Activated CD4-positive, CD25-positive, alpha-beta regulatory T cell (primary cell): Measurements from ENCODE around the gene ANKS1B.
"Not testable (repeated sequence)": the region's sequence is repeated elsewhere in the genome, so short reads cannot be mapped to it uniquely, and the experiment has no call there.

Experiments used
- DNase-seq, 4 experiments: peaks; one replicate each; lab custom pipeline; 2025; lab: John Stamatoyannopoulos, UW

The ANKS1B gene

DNA sequence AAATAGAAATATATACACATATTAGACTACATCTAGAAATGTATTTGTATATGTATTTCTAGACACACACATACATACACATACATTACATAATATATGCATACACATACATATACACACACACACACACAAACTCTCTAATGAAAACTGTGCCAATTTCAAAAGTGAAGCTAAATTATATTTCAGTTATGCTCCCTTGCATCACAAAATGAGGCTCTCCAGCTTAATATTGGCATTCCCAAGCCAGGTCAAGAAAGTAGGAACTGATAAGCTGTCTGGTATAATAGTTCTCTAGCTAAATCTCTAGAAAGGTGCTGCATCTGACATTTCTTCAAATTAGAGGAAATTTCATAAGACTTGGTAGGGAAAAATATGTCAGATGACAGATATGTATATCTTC is 280.3 kb downstream of the ANKS1B start:
- DNase-seq: no peak

DNA sequence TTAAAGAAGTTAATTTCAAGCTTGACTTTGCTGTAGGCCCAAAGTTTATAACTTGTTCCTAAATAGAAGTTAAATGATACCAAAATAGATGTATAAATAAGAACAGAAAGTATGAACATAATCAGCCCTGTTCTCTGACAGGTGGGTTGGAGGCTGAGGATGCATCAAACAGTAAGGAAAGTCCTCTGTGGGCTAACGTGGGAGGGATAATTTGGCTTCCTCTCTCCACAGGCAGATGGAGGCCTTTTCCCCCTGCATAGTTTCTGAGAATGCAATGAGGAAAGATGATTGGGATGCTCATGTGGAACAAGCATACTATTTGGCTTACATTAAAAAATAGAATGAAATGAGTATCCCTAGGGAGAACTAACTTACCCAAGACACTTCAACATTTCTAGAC is 280.7 kb downstream of the ANKS1B start:
- DNase-seq: no peak

DNA sequence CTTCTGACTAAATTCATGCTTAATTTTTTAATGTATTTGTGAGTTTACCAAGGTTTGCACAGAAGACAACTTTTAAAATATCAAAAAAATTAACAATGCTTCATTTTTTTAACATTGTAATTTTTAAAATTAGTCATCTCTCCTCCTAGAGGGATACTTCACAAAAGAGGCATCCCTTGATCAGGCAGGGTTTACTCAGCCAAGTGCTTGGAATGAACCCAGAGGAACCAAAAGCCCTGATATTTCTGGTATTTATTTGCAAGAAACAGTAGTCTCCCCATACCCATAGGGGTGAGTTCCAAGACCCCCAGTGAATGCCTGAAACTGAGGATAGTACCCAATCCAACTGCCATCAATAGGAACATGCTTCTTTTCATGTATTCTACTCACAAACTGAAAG is 284.7 kb downstream of the ANKS1B start:
- no peak for DNase-seq

- DNase-seq: no peak
Observed at GRCh38 chr12:99695050-99695449, 289.7 kb downstream of the ANKS1B start.

- no peak for DNase-seq
Observed at GRCh38 chr12:99686142-99686541, 298.6 kb downstream of the ANKS1B start.

GRCh38 chr12:99680276-99680675 is 304.5 kb downstream of the ANKS1B start:
- DNase-seq: no peak

GRCh38 chr12:99670635-99671034 is 314.1 kb downstream of the ANKS1B start:
- no peak for DNase-seq

GRCh38 chr12:99658671-99659349 is 325.9 kb downstream of the ANKS1B start:
- DNase-seq: no peak

DNA sequence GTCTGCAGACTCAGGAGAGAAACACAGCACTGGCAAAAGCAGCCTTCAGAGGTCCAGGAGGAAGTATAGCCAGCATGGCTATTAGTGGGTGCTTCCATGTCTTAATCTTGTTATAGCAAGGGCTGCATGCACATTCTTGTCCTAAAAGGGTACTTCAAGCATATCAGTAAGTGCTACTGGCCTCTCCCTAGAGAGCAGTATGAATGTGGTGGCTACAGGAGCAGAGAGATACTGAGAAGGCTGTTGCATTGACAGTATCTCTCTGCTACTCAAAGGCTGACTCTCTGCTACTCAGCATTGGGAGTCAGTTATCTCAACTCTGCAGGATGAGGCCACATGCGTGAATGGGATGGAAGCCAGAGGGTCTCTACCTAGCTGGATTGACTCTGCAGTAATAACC is 335.2 kb downstream of the ANKS1B start:
- DNase-seq: no peak

DNA sequence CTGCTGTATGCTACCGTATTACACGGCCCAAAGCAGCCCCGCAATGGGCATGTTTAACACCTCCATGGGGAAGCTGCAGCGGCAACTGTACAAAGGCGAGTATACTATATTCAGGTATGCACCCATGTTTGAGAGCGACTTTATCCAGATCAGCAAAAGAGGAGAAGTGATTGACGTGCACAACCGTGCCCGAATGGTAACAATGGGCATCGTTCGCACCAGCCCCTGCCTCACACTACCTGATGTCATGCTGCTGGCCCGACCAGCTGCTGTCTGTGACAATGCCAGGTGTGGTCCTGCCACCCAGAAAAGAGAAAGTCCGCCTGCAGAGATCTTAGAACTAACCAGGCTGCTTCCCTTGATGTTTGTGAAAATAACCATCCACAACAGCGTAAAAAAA is 336.6 kb downstream of the ANKS1B start:
- no peak for DNase-seq

- no peak for DNase-seq
Observed at GRCh38 chr12:99647453-99647852, 337.3 kb downstream of the ANKS1B start, which contains the start of gene GARIN6. Gene GARIN6, plus strand, starts transcription at chr12:99647753. Its CDS starts 422 bp downstream, at chr12:99648175.

GRCh38 chr12:99644629-99645028 is 340.1 kb downstream of the ANKS1B start:
- DNase-seq: no peak

- no peak for DNase-seq
Observed at GRCh38 chr12:99627459-99627858, 357.3 kb downstream of the ANKS1B start.

DNA sequence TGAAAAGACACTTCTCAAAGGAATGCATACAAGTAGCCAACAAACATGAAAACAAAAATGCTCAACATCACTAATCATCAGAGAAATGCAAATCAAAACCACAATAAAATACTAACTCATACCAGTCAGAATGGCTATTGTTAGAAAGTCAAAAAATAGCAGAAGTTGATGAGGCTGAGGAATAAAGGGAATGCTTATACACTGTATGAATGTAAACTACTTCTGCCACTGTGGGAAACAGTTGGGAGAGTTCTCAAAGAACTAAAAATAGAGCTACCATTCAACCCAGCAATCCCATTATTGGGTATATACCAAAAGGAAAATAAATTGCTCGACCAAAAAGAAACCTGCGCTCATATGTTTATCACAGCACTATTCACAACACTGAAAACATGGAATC is 360.1 kb downstream of the ANKS1B start:
- DNase-seq: not testable (repeated sequence)

- no peak for DNase-seq
Observed at GRCh38 chr12:99620159-99620479, 364.6 kb downstream of the ANKS1B start.

- no peak for DNase-seq
Observed at GRCh38 chr12:99619389-99620158, 365.2 kb downstream of the ANKS1B start.

GRCh38 chr12:99618657-99619056 is 366.1 kb downstream of the ANKS1B start:
- no peak for DNase-seq

- DNase-seq: no peak
Observed at GRCh38 chr12:99611599-99611998, 373.1 kb downstream of the ANKS1B start.

GRCh38 chr12:99611117-99611516 is 373.6 kb downstream of the ANKS1B start:
- DNase-seq: no peak

DNA sequence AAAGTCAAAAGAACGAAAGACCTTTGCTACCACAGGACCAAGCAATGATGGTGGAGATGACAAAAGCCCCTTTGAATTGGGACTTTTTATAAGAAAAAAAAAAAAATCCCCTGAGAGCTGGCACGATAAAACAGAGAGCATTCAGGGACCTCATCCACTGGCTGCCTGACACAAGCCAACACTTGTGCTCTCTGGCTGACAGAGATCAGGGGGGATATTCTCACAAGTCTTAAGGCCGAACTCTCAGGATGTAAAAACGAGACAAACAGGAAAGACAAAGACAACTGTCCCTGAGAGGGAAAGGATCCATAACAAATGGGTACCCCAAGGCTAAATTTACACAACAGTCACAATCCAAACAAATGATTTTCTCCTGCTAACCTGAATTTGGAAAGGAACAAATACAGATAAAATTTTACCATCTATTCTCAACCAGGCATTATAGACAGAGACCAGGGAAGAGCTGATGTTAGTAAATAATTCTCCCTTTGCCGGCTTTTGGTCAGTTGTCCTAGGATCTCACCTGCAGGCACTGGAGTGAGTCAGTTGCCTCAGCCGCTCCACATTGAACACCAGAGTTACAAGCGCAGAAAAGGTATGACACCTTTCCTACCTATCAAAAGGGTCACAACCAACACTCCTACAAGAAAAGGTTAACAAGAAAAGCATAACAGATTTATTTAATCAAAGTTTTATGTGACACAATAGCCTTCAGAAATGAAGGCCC is 375.1 kb downstream of the ANKS1B start:
- DNase-seq: no peak

DNA sequence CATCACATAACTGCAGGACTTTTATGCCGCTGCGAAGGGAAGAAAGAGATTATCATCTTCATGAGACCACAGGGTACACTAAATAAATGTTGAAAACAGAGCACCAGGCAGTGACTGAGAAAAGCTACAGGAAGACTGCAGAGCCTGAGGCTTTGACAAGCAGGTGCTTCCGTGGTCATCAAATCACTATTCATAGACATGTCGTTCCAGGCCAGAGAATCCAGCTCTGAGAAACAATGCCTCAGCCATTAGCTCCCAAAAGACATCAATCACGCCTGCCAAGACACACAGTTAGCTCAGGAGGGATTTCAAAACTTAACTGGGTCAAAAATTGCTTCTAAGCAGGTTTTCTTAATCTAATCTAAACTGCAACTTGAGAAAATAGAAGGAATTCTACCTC is 384.3 kb downstream of the ANKS1B start:
- DNase-seq: no peak

DNA sequence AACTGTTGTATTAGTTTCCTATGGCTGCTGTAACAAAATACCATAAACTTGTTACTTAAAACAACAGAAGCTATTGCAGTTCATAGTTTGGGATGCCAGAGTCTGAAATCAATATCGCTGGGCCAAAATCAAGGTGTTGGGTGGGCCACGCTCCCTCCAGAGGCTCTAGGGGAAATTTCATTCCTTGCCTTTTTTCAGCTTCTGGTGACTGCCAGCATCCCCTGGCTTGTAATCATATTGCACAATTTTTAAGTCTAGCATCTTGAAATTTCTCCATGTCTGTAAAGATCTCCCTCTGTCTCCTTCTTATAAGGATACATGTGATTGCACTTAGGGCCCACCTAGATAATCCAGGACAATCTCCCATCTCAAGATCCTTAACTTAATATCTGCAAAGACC is 386.0 kb downstream of the ANKS1B start:
- DNase-seq: no peak

DNA sequence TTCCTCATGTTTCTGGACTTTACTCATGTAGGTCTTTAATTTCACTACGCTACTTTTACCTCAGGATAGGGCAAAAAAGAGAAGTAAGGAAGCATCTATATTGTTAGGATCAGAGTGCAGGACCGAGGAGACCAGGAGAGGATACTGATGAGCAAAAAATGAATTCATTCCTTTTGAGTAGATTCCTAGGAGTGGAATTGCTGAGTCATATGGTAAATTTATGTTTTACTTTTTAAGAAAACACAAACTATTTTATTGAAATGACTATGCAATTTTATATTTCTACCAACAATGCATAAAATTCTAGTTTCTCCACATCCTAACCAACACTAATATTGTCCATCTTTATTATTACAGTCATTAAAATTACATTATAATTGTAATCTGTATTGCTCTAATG is 388.0 kb downstream of the ANKS1B start:
- no peak for DNase-seq
